IMR-90 (cell line): ENCODE data around the gene IGF2R. TPM values are rescaled to one million over a fixed set of nuclear protein-coding genes. Genes with fewer than 3 reads are reported as not detected.

Experiments
- ATAC-seq: fragments of 200-7000 bp; cut with Tn5 transposase; 2 replicates; pipeline ENCODE4 v1.9.1; 2020; ENCODE audit warnings: low read depth, mild to moderate bottlenecking, moderate library complexity
- BruUV-seq: library from RNA; stranded (reverse); fragments of 400-500 nt; replicated peaks from 2 replicates; lab custom pipeline; 2021; lab: Mats Ljungman, UMichigan
- CTCF ChIA-PET: fragments of 300-600 bp; formaldehyde crosslinking; extraction: SDS; loops from one replicate; lab custom pipeline; 2021; ENCODE audit warnings: antibody characterized with exemption; lab: Yijun Ruan, JAX
- POLR2A ChIA-PET: fragments of 300-600 bp; sonication (Branson Sonifier 250); formaldehyde crosslinking; loops from one replicate; lab custom pipeline; 2022; ENCODE audit warnings: antibody characterized with exemption; ENCODE audit not compliant: unreplicated experiment; lab: Charles Lee
- DNase-seq: peaks from one replicate; pipeline ENCODE4 v3.0.0; 2013
- H2AFZ ChIP-seq: replicated peaks from 2 replicates; pipeline ENCODE3; 2013; ENCODE audit warnings: low read length, mild to moderate bottlenecking; ENCODE audit not compliant: poor library complexity
- H2AK5ac ChIP-seq: 2 replicates; pipeline ENCODE4 v1.6.1; 2013; ENCODE audit warnings: low read depth, low read length, inconsistent platforms
- H2AK9ac ChIP-seq: replicated peaks from 2 replicates; pipeline ENCODE3; 2013; ENCODE audit warnings: mild to moderate bottlenecking, low read depth, low read length, moderate library complexity; ENCODE audit not compliant: poor library complexity
- H2BK120ac ChIP-seq: 2 replicates; pipeline ENCODE4 v1.6.1; 2013; ENCODE audit warnings: low read depth, low read length, inconsistent platforms
- H2BK15ac ChIP-seq: 3 replicates; pipeline ENCODE4 v1.6.1; 2013; ENCODE audit warnings: low read depth, low read length, inconsistent platforms
- H2BK20ac ChIP-seq: 2 replicates; pipeline ENCODE4 v1.6.1; 2013; ENCODE audit warnings: low read depth, mild to moderate bottlenecking, inconsistent platforms, low read length, moderate library complexity
- H2BK5ac ChIP-seq: 2 replicates; pipeline ENCODE4 v1.6.1; 2013; ENCODE audit warnings: mild to moderate bottlenecking, low read depth, low read length, inconsistent platforms; ENCODE audit not compliant: poor library complexity, severe bottlenecking
- H3K14ac ChIP-seq: replicated peaks from 2 replicates; pipeline ENCODE4 v1.6.1; 2013; ENCODE audit warnings: low read depth, low read length, inconsistent platforms
- H3K18ac ChIP-seq: 2 replicates; pipeline ENCODE4 v1.6.1; 2013; ENCODE audit warnings: low read depth, low read length, control low read depth
- H3K23ac ChIP-seq: 2 replicates; pipeline ENCODE4 v1.6.1; 2013; ENCODE audit warnings: low read depth, low read length, inconsistent platforms
- H3K27ac ChIP-seq: 2 replicates; pipeline ENCODE4 v1.5.1; 2013; ENCODE audit warnings: mild to moderate bottlenecking, control low read depth, low read length; ENCODE audit not compliant: insufficient read depth
- H3K27me3 ChIP-seq: 2 replicates; pipeline ENCODE4 v1.6.1; 2013; ENCODE audit warnings: low read length; ENCODE audit not compliant: control insufficient read depth, insufficient read depth
- H3K36me3 ChIP-seq: 2 replicates; pipeline ENCODE4 v1.6.1; 2013; ENCODE audit warnings: low read length, mixed read lengths; ENCODE audit not compliant: control insufficient read depth, insufficient read depth
- H3K4ac ChIP-seq: 2 replicates; pipeline ENCODE4 v1.6.1; 2013; ENCODE audit warnings: low read depth, low read length, inconsistent platforms
- H3K4me1 ChIP-seq: 2 replicates; pipeline ENCODE4 v1.6.1; 2013; ENCODE audit warnings: low read length, mixed read lengths; ENCODE audit not compliant: control insufficient read depth, insufficient read depth
- H3K4me2 ChIP-seq: 2 replicates; pipeline ENCODE4 v1.6.1; 2013; ENCODE audit warnings: low read depth, mild to moderate bottlenecking, control low read depth, low read length, moderate library complexity
- H3K4me3 ChIP-seq: 2 replicates; pipeline ENCODE4 v1.5.1; 2013; ENCODE audit warnings: low read depth, mild to moderate bottlenecking, control low read depth, low read length, moderate library complexity; ENCODE audit not compliant: insufficient read depth
- H3K56ac ChIP-seq: 2 replicates; pipeline ENCODE4 v1.6.1; 2013; ENCODE audit warnings: low read length, inconsistent platforms; ENCODE audit not compliant: insufficient read depth; ENCODE audit errors: extremely low read depth
- H3K79me1 ChIP-seq, 2 experiments: 2 replicates each; pipeline ENCODE4 v1.6.1; 2013; ENCODE audit warnings: low read length in 2 of 2, inconsistent platforms in 1 of 2, low read depth in 1 of 2
- H3K9ac ChIP-seq: 2 replicates; pipeline ENCODE4 v1.6.1; 2013; ENCODE audit warnings: low read depth, low read length, control low read depth
- H3K9me1 ChIP-seq: 2 replicates; pipeline ENCODE4 v1.6.1; 2013; ENCODE audit warnings: low read length, inconsistent platforms; ENCODE audit not compliant: insufficient read depth
- H3K9me3 ChIP-seq: 2 replicates; pipeline ENCODE4 v1.6.1; 2013; ENCODE audit warnings: low read length; ENCODE audit not compliant: control insufficient read depth, insufficient read depth
- H4K20me1 ChIP-seq: 2 replicates; pipeline ENCODE4 v1.6.1; 2013; ENCODE audit warnings: low read length, inconsistent platforms; ENCODE audit not compliant: insufficient read depth
- H4K5ac ChIP-seq: 2 replicates; pipeline ENCODE4 v1.6.1; 2013; ENCODE audit warnings: mild to moderate bottlenecking, low read depth, low read length, control low read depth
- H4K8ac ChIP-seq, 2 experiments: 2 replicates each; pipeline ENCODE4 v1.6.1; 2013; ENCODE audit warnings: low read depth in 2 of 2, low read length in 2 of 2, control low read depth in 1 of 2, inconsistent platforms in 1 of 2
- H4K91ac ChIP-seq: 2 replicates; pipeline ENCODE4 v1.6.1; 2013; ENCODE audit warnings: low read depth, low read length, inconsistent platforms; ENCODE audit not compliant: insufficient read depth
- CEBPB ChIP-seq: IDR thresholded peaks from 2 replicates; pipeline ENCODE4 v1.6.1; 2012; ENCODE audit warnings: low read depth, low read length, improper control_type of control experiment
- ELK1 ChIP-seq: fragments of 150-350 bp; IDR thresholded peaks from 2 replicates; pipeline ENCODE4 v1.6.1; 2016; ENCODE audit warnings: low read depth, mild to moderate bottlenecking, low read length, moderate library complexity, borderline replicate concordance
- NFE2L2 ChIP-seq: fragments of 150-350 bp; IDR thresholded peaks from 2 replicates; pipeline ENCODE4 v1.6.1; 2016; ENCODE audit warnings: low read depth, mild to moderate bottlenecking, low read length
- RFX5 ChIP-seq: IDR thresholded peaks from 2 replicates; pipeline ENCODE4 v1.8.0; 2012; ENCODE audit warnings: low read depth, mild to moderate bottlenecking, low read length, moderate library complexity
- dilution Hi-C: fragments of 300-500 bp; cut with HindIII; formaldehyde crosslinking; loops from one replicate; pipeline ENCODE4 v1.14.3; 2018; ENCODE audit warnings: low sequenced_read_pairs; ENCODE audit not compliant: unreplicated experiment
- in situ Hi-C: fragments of 300-500 bp; cut with MboI; formaldehyde crosslinking; loops from 3 replicates; pipeline ENCODE4 v1.14.3; 2019; ENCODE audit warnings: low sequenced_read_pairs, inconsistent platforms, mixed read lengths
- intact Hi-C: fragments of 100-400 bp; cut with micrococcal nuclease; formaldehyde crosslinking; loops from 2 replicates; pipeline ENCODE4 v1.10.0; 2022
- polyA plus RNA-seq, 3 experiments: library from polyadenylated mRNA; depleted of rRNA; stranded (reverse); fragments of >200 nt; gene quantifications; 2 replicates each; pipeline ENCODE4 v1.2.3, GENCODE V29; 2012; ENCODE audit warnings: low replicate concordance in 1 of 3
- total RNA-seq: library from RNA; depleted of rRNA; stranded (reverse); fragments of >200 nt; gene quantifications from 2 replicates; pipeline ENCODE4 v1.2.3, GENCODE V29; 2012

The IGF2R gene
- total and polyA plus RNA-seq, 2 of the 4 experiments (the other 2 are of a cell fraction) = 33.2 to 41.4 TPM

GRCh38 chr6:160110586-160111123 is 141.8 kb downstream of the IGF2R start:
- H2AFZ ChIP-seq = no peak overlapping the region
- H3K9me3 ChIP-seq = no peaks in the 10 kb centered on the region
- DNase-seq = peak; percentile 52
- H3K27ac ChIP-seq = no peak overlapping the region
- H3K79me1 ChIP-seq = no peaks in the 10 kb centered on the region
- H4K20me1 ChIP-seq = no peaks in the 10 kb centered on the region
- H3K4me1 ChIP-seq = no peaks in the 10 kb centered on the region
- H4K8ac ChIP-seq = no peak overlapping the region
- no peak overlapping the region for H3K23ac ChIP-seq
- H2AK9ac ChIP-seq = no peak overlapping the region
- H3K18ac ChIP-seq = no peak overlapping the region
- H3K9me1 ChIP-seq = peaks cover 2% of the 10 kb centered on the region; the same call in 1 of the 2 replicates
- peaks cover 18% of the 10 kb centered on the region for H3K36me3 ChIP-seq
- no TSS peak for BruUV-seq
- H2BK20ac ChIP-seq = no peak overlapping the region
- no peak overlapping the region for H3K14ac ChIP-seq
- in situ Hi-C loops = no loop called here
- no peak overlapping the region for H3K4ac ChIP-seq
- H3K9ac ChIP-seq = no peak overlapping the region
- no peak overlapping the region for H3K4me3 ChIP-seq
- H4K5ac ChIP-seq = no peak overlapping the region
- H2BK120ac ChIP-seq = no peak overlapping the region
- H2BK15ac ChIP-seq = no peak overlapping the region
- intact Hi-C loops = no loop called here
- H3K27me3 ChIP-seq = no peaks in the 10 kb centered on the region
- POLR2A ChIA-PET = no interaction called here
- H2BK5ac ChIP-seq = no peak overlapping the region
- dilution Hi-C loops = no loop called here
- H3K4me2 ChIP-seq = no peak overlapping the region
- no peak overlapping the region for H3K56ac ChIP-seq
- TF ChIP-seq CEBPB (no peak), RFX5 (no peak), ELK1 (no peak), NFE2L2 (no peak)
- ATAC-seq = peak; percentile 59
- no peak overlapping the region for H4K91ac ChIP-seq
- H2AK5ac ChIP-seq = no peak overlapping the region
- CTCF ChIA-PET = no interaction called here
